K562 (cell line): ENCODE results near the gene FLT1. TPM values are rescaled to one million over a fixed set of nuclear protein-coding genes. Genes with fewer than 3 reads are reported as not detected.

Experiments used
- ATAC-seq: fragments of 200-7000 bp; cut with Tn5 transposase; 3 replicates; pipeline ENCODE4 v1.9.1; 2020; ENCODE audit warnings: moderate library complexity
- BruUV-seq: library from RNA; stranded (reverse); fragments of 400-500 nt; replicated peaks from 2 replicates; lab custom pipeline; 2021; lab: Mats Ljungman, UMichigan
- CTCF ChIA-PET: fragments of 300-600 bp; formaldehyde crosslinking; extraction: SDS; loops from one replicate; lab custom pipeline; 2021; ENCODE audit warnings: low intra/inter-chr PET ratio; lab: Yijun Ruan, JAX
- POLR2A ChIA-PET: fragments of 300-600, 350-650 bp; sonication (Branson Sonifier 250); formaldehyde crosslinking; extraction: SDS; loops from one replicate; lab custom pipeline; 2021; ENCODE audit warnings: antibody characterized with exemption, inconsistent platforms; lab: Yijun Ruan, JAX
- DNase-seq, 4 experiments: peaks; one replicate each; pipeline versions ENCODE4 v3.0.0 to v3.0.0-alpha.2; 2011 to 2018; ENCODE audit warnings: low spot score in 3 of 4, mixed read lengths in 3 of 4; ENCODE audit errors: extremely low read depth in 1 of 4
- FAIRE-seq: peaks from 2 replicates; lab custom pipeline; 2011; peaks lifted over from hg19 to GRCh38; lab: Jason Lieb, UNC
- H2AFZ ChIP-seq: 2 replicates; pipeline ENCODE4 v1.6.0; 2011; ENCODE audit warnings: low read depth, low read length, control low read depth, inconsistent platforms
- H3K27ac ChIP-seq: fragments of 200-600 bp; 3 replicates; pipeline ENCODE4 v1.8.0; 2011; ENCODE audit warnings: low read depth, mild to moderate bottlenecking, control low read depth, inconsistent platforms, low read length, moderate library complexity, mixed read lengths; ENCODE audit errors: extremely low read depth
- H3K27me3 ChIP-seq, 2 experiments: fragments of 300-600 bp in 1 of 2; 2 replicates in 1 of 2; 3 replicates in 1 of 2; pipeline versions ENCODE4 v1.6.0 to v1.8.0; 2011; ENCODE audit warnings: inconsistent platforms in 2 of 2, low read length in 2 of 2, mild to moderate bottlenecking in 1 of 2, mixed read lengths in 1 of 2, moderate library complexity in 1 of 2; ENCODE audit not compliant: control insufficient read depth in 2 of 2, insufficient read depth in 2 of 2
- H3K36me3 ChIP-seq: fragments of 300-600 bp; 3 replicates; pipeline ENCODE4 v1.8.0; 2011; ENCODE audit warnings: mild to moderate bottlenecking, low read length, inconsistent platforms; ENCODE audit not compliant: control insufficient read depth, insufficient read depth
- H3K4me1 ChIP-seq, 2 experiments: fragments of 200-600 bp in 1 of 2; replicated peaks in 1 of 2; 2 replicates in 1 of 2; 3 replicates in 1 of 2; pipeline versions ENCODE4 v1.5.1 to v1.8.0; 2011; ENCODE audit warnings: inconsistent platforms in 2 of 2, low read length in 2 of 2, mild to moderate bottlenecking in 1 of 2, mixed read lengths in 1 of 2, moderate library complexity in 1 of 2; ENCODE audit not compliant: control insufficient read depth in 2 of 2, insufficient read depth in 2 of 2
- H3K4me2 ChIP-seq: 2 replicates; pipeline ENCODE4 v1.6.1; 2011; ENCODE audit warnings: low read length, control low read depth, inconsistent platforms, mixed read lengths; ENCODE audit not compliant: insufficient read depth
- H3K4me3 ChIP-seq: fragments of 200-600 bp; sonication (generic), shearing (Covaris generic); 2 replicates; pipeline ENCODE4 v1.5.1; 2016; ENCODE audit warnings: control low read depth, inconsistent platforms
- H3K79me2 ChIP-seq: fragments of 200-600 bp; 3 replicates; pipeline ENCODE4 v1.8.0; 2011; ENCODE audit warnings: low read length, inconsistent platforms; ENCODE audit not compliant: control insufficient read depth, insufficient read depth
- H3K9ac ChIP-seq, 2 experiments: 2 replicates each; pipeline versions ENCODE4 v1.6.0 to v1.6.1; 2011; ENCODE audit warnings: low read depth in 2 of 2, low read length in 2 of 2, control low read depth in 1 of 2, inconsistent platforms in 1 of 2, mild to moderate bottlenecking in 1 of 2, mixed read lengths in 1 of 2; ENCODE audit not compliant: insufficient read depth in 1 of 2
- H3K9me1 ChIP-seq: one replicate; pipeline ENCODE4 v1.6.0; 2011; ENCODE audit warnings: inconsistent platforms, mild to moderate bottlenecking, low read length, moderate library complexity; ENCODE audit not compliant: control insufficient read depth, insufficient read depth
- H3K9me3 ChIP-seq: replicated peaks from 2 replicates; pipeline ENCODE4 v1.5.1; 2011; ENCODE audit warnings: low read depth, low read length, inconsistent platforms; ENCODE audit not compliant: control insufficient read depth, insufficient read depth
- H4K20me1 ChIP-seq: replicated peaks from 2 replicates; pipeline ENCODE4 v1.6.1; 2011; ENCODE audit warnings: low read length, inconsistent platforms, mixed read lengths; ENCODE audit not compliant: control insufficient read depth, insufficient read depth
- CAMTA2 ChIP-seq: fragments of 250-450 bp; sonication (Bioruptor Pico); conservative IDR thresholded peaks from 2 replicates; pipeline ENCODE4 v1.5.1; 2022
- PHB2 ChIP-seq: fragments of 450-650 bp; IDR thresholded peaks from 2 replicates; pipeline ENCODE4 v1.6.1; 2017; ENCODE audit warnings: low read depth
- SRF ChIP-seq, 2 experiments: fragments of 250-450, 450-650 bp in 1 of 2; sonication (Bioruptor Pico) in 1 of 2; sonication (generic) in 1 of 2; formaldehyde crosslinking; IDR thresholded peaks; 2 replicates each; pipeline versions ENCODE4 v1.5.0 to v1.5.1; 2020 to 2022; ENCODE audit warnings: mild to moderate bottlenecking in 1 of 2, missing genetic modification reagents in 1 of 2
- ZNF436 ChIP-seq: fragments of 250-450, 450-650 bp; sonication (Bioruptor Pico); formaldehyde crosslinking; IDR thresholded peaks from 2 replicates; pipeline ENCODE4 v1.7.0; 2020; ENCODE audit warnings: mild to moderate bottlenecking
- ZNF57 ChIP-seq: fragments of 450-650 bp; formaldehyde crosslinking; IDR thresholded peaks from 2 replicates; pipeline ENCODE4 v1.4.0; 2020; ENCODE audit warnings: mild to moderate bottlenecking, moderate library complexity
- WGBS: fragments of 100-300 bp; shearing (Covaris generic); methylation state at CpG from one replicate; pipeline ENCODE4 v1.1.6; 2016; ENCODE audit warnings: low coverage, mixed read lengths; ENCODE audit not compliant: insufficient coverage; ENCODE audit errors: missing lambda C conversion rate; 5-methylcytosine and 5-hydroxymethylcytosine counted together
- in situ Hi-C: fragments of 300-500 bp; cut with MboI; formaldehyde crosslinking; loops from 4 replicates; pipeline ENCODE4 v1.15.0; 2018; ENCODE audit warnings: inconsistent platforms, mixed read lengths
- intact Hi-C: fragments of 100-400 bp; cut with micrococcal nuclease; formaldehyde crosslinking; loops from 2 replicates; pipeline ENCODE4 v1.14.2; 2022
- polyA plus RNA-seq, 8 experiments: library from polyadenylated mRNA; depleted of rRNA in 4 of 8; stranded (reverse) in 5 of 8; unstranded in 3 of 8; fragments of >200 nt; fragmentation: Nextera tagmentation in 2 of 8; fragmentation: Illumina TruSeq in 1 of 8; extraction: Ambion mirVana in 2 of 8; extraction: Trizol in 1 of 8; gene quantifications; 2 replicates each; pipeline versions ENCODE4 v1.2.1 to v1.2.3, GENCODE V29; 2011 to 2014; ENCODE audit warnings: inconsistent platforms in 1 of 8, missing spikeins in 1 of 8
- total RNA-seq, 7 experiments: library from RNA; depleted of rRNA in 6 of 7; stranded (reverse); fragments of >200 nt in 6 of 7; fragmentation: Illumina TruSeq in 2 of 7; extraction: Trizol in 2 of 7; gene quantifications; 2 replicates each; pipeline versions ENCODE4 v1.2.1 to v1.2.3, GENCODE V29; 2011 to 2021; ENCODE audit warnings: low replicate concordance in 1 of 7

Gene FLT1
- total and polyA plus RNA-seq, 9 of the 15 experiments (the other 6 are each of a cell fraction or from before 2014, with no cell fraction given), result 0.01 to 2.0 (median 0.22) TPM

DNA sequence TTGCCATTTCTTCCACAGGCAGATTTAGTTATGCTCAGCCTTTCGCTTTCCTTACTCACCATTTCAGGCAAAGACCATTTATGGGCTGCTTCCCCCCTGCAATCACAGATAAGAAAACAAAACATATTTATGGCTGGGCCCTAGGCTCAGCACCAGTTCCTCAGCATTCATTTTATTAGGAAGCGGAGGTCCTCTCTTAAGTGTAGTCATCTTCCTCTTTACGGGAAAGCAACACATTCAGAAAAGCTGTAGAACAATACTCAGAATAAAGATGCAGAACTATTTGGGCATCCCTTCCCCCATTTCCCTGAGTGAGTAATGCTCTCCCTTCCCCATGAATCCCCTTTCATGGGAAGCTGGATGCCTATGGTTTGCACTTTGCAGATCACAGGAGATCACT, 27.9 kb downstream of the FLT1 start:
- Histone ChIP-seq H3K9me3 (no peaks in the 10 kb centered on the region), H4K20me1 (no peaks in the 10 kb centered on the region), H3K36me3 (no peaks in the 10 kb centered on the region), H3K4me1 (no peaks in the 10 kb centered on the region; a peak in 2 of 5 replicates), H3K27ac (no peak overlapping the region), H3K27me3 (no peaks in the 10 kb centered on the region; a peak in 1 of 5 replicates), H3K9me1 (no peaks in the 10 kb centered on the region), H3K4me3 (no peak overlapping the region), H3K9ac (no peak overlapping the region), H3K4me2 (no peak overlapping the region), H3K79me2 (no peaks in the 10 kb centered on the region), H2AFZ (no peak overlapping the region)
- TF ChIP-seq CAMTA2 (CRISPR knock-in tag) (no peak), PHB2 (no peak), SRF (CRISPR knock-in tag; IDR thresholded peaks at IDR 0.05) (peak in 1 of 2 experiments; percentile 69; a peak in 1 of 4 replicates), ZNF57 (CRISPR knock-in tag) (no peak), ZNF436 (CRISPR knock-in tag) (no peak)
- BruUV-seq, result no TSS peak
- FAIRE-seq (peak; percentile 29), ATAC-seq (no peak), DNase-seq (no peak)
- WGBS, result 18% methylated on average over 3 of the region's 3 CpGs
- in situ Hi-C loops (no loop called here), intact Hi-C loops (no loop called here)
- CTCF ChIA-PET, result no interaction called here
- POLR2A ChIA-PET, result no interaction called here

DNA sequence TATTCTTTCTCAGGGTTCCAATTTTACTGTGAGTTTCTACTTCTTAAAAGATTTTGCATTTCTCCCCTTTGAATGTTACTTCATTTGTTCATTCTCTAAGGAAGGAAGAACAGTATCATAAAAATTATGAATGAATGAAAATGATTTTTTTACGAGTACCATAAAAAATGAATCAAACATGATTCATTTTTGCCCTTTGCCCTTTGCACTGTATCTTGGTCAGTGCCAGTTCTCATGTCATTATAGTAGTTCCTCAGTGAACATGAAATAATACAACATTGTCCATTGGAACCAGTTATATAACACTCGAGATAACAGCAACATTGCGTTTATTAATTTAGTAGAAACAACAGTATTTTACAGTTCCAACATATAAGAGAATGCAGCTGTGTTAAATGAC, 28.8 kb downstream of the FLT1 start:
- POLR2A ChIA-PET, result no interaction called here
- no peaks in the 10 kb centered on the region for H3K36me3 ChIP-seq
- H3K79me2 ChIP-seq, result no peaks in the 10 kb centered on the region
- FAIRE-seq, result no peak
- H3K9ac ChIP-seq, result no peak overlapping the region
- ATAC-seq, result no peak
- no peak overlapping the region for H2AFZ ChIP-seq
- no peaks in the 10 kb centered on the region for H3K9me3 ChIP-seq
- H3K27ac ChIP-seq, result no peak overlapping the region
- H3K4me2 ChIP-seq, result no peak overlapping the region
- BruUV-seq, result no TSS peak
- H3K9me1 ChIP-seq, result no peaks in the 10 kb centered on the region
- H3K27me3 ChIP-seq, result no peaks in the 10 kb centered on the region; a peak in 1 of 5 replicates
- no peak for DNase-seq
- in situ Hi-C loops, result no loop called here
- intact Hi-C loops, result no loop called here
- whole genome bisulfite sequencing, result 39% methylated on average over 3 of the region's 3 CpGs
- H3K4me3 ChIP-seq, result no peak overlapping the region
- CTCF ChIA-PET, result no interaction called here
- no peaks in the 10 kb centered on the region for H4K20me1 ChIP-seq
- H3K4me1 ChIP-seq, result no peaks in the 10 kb centered on the region; a peak in 2 of 5 replicates
